Measurements from ENCODE around the gene B3GNT5. TPM values are rescaled to one million over a fixed set of nuclear protein-coding genes. Genes with fewer than 3 reads are reported as not detected.
"Not testable (repeated sequence)": the region's sequence is repeated elsewhere in the genome, so short reads cannot be mapped to it uniquely, and the experiment has no call there.

The B3GNT5 gene
- polyA plus RNA-seq, 6 donors from 2014 or later, result 0.17 to 0.41 TPM; not detected in 4

- H3K4me3 Mint-ChIP-seq, result no peak overlapping the region
- DNase-seq (no peak), ATAC-seq (ENCODE audit: low read depth in 2 of 2) (no peak)
- peaks cover 38 to 48% (median 41%) of the 10 kb centered on the region in 3 donors for H3K27me3 Mint-ChIP-seq
- H3K9me3 Mint-ChIP-seq, result no peaks in the 10 kb centered on the region
- no peaks in the 10 kb centered on the region for H3K36me3 Mint-ChIP-seq
- H3K27ac Mint-ChIP-seq, result no peak overlapping the region
- H3K4me1 Mint-ChIP-seq, result peaks cover 5 to 7% (median 6%) of the 10 kb centered on the region in 3 donors
Observed at GRCh38 chr3:183217548-183218332, 35.3 kb upstream of the B3GNT5 start.

- Mint-ChIP-seq H3K9me3 (no peaks in the 10 kb centered on the region), H3K4me3 (no peak overlapping the region), H3K27me3 (peaks cover 36 to 52% (median 44%) of the 10 kb centered on the region in 3 donors), H3K4me1 (peaks cover 5 to 7% (median 6%) of the 10 kb centered on the region in 3 donors), H3K27ac (no peak overlapping the region), H3K36me3 (no peaks in the 10 kb centered on the region)
- DNase-seq, result no peak
- no peak for ATAC-seq (ENCODE audit: low read depth in 2 of 2)
Observed at GRCh38 chr3:183218826-183219225, 34.2 kb upstream of the B3GNT5 start.

GRCh38 chr3:183220828-183221227, 32.2 kb upstream of the B3GNT5 start:
- Mint-ChIP-seq H3K4me1 (peaks cover 0 to 5% (median 3%) of the 10 kb centered on the region in 3 donors), H3K9me3 (no peaks in the 10 kb centered on the region), H3K27ac (peak overlapping the region in 1 of 6 donors; percentile 0), H3K27me3 (peaks cover 35 to 47% (median 42%) of the 10 kb centered on the region in 3 donors), H3K36me3 (no peaks in the 10 kb centered on the region), H3K4me3 (no peak overlapping the region)
- no peak for ATAC-seq (ENCODE audit: low read depth in 2 of 2)
- DNase-seq, result no peak

GRCh38 chr3:183222631-183223235, 30.3 kb upstream of the B3GNT5 start:
- ATAC-seq (ENCODE audit: low read depth in 2 of 2) (no peak), DNase-seq (no peak)
- Mint-ChIP-seq H3K4me3 (no peak overlapping the region), H3K27ac (no peak overlapping the region), H3K27me3 (peaks cover 33 to 45% (median 39%) of the 10 kb centered on the region in 3 donors), H3K4me1 (peaks cover 0 to 5% (median 3%) of the 10 kb centered on the region in 3 donors), H3K9me3 (no peaks in the 10 kb centered on the region), H3K36me3 (no peaks in the 10 kb centered on the region)

GRCh38 chr3:183224180-183224970, 28.7 kb upstream of the B3GNT5 start:
- H3K27me3 Mint-ChIP-seq, result peaks cover 24 to 36% (median 31%) of the 10 kb centered on the region in 3 donors
- H3K36me3 Mint-ChIP-seq, result no peaks in the 10 kb centered on the region
- DNase-seq (no peak), ATAC-seq (ENCODE audit: low read depth in 2 of 2) (no peak)
- H3K4me3 Mint-ChIP-seq, result no peak overlapping the region
- H3K27ac Mint-ChIP-seq, result peak overlapping the region in 1 of 6 donors; percentile 39
- no peaks in the 10 kb centered on the region for H3K9me3 Mint-ChIP-seq
- peaks cover 0 to 5% (median 3%) of the 10 kb centered on the region in 3 donors for H3K4me1 Mint-ChIP-seq

- H3K27ac Mint-ChIP-seq, result no peak overlapping the region
- ATAC-seq (ENCODE audit: low read depth in 2 of 2) (no peak), DNase-seq (no peak)
- peaks cover 29 to 35% (median 33%) of the 10 kb centered on the region in 3 donors for H3K27me3 Mint-ChIP-seq
- H3K4me3 Mint-ChIP-seq, result no peak overlapping the region
- H3K9me3 Mint-ChIP-seq, result no peaks in the 10 kb centered on the region
- H3K4me1 Mint-ChIP-seq, result peaks cover 0 to 5% (median 3%) of the 10 kb centered on the region in 3 donors
- H3K36me3 Mint-ChIP-seq, result no peaks in the 10 kb centered on the region
Observed at GRCh38 chr3:183226333-183226890, 26.6 kb upstream of the B3GNT5 start.

- ATAC-seq (ENCODE audit: low read depth in 2 of 2) (no peak), DNase-seq (no peak)
- peaks cover 30 to 37% (median 33%) of the 10 kb centered on the region in 3 donors for H3K27me3 Mint-ChIP-seq
- H3K36me3 Mint-ChIP-seq, result no peaks in the 10 kb centered on the region
- H3K4me1 Mint-ChIP-seq, result peaks cover 0 to 5% (median 3%) of the 10 kb centered on the region in 3 donors
- H3K4me3 Mint-ChIP-seq, result no peak overlapping the region
- no peaks in the 10 kb centered on the region for H3K9me3 Mint-ChIP-seq
- no peak overlapping the region for H3K27ac Mint-ChIP-seq
Observed at GRCh38 chr3:183227586-183227985, 25.5 kb upstream of the B3GNT5 start.

GRCh38 chr3:183229178-183229577, 23.9 kb upstream of the B3GNT5 start:
- Mint-ChIP-seq H3K36me3 (no peaks in the 10 kb centered on the region), H3K27ac (no peak overlapping the region), H3K4me3 (no peak overlapping the region), H3K27me3 (peaks cover 18 to 30% (median 26%) of the 10 kb centered on the region in 3 donors), H3K4me1 (peaks cover 0 to 5% (median 3%) of the 10 kb centered on the region in 3 donors), H3K9me3 (peaks cover 0 to 2% (median 0%) of the 10 kb centered on the region in 7 donors)
- DNase-seq (no peak), ATAC-seq (ENCODE audit: low read depth in 2 of 2) (no peak)

- not testable (repeated sequence) for H3K4me1 Mint-ChIP-seq; DNase-seq; H3K4me3 Mint-ChIP-seq; H3K36me3 Mint-ChIP-seq; ATAC-seq (ENCODE audit: low read depth in 2 of 2); H3K9me3 Mint-ChIP-seq; H3K27ac Mint-ChIP-seq
- peaks cover 7 to 22% (median 15%) of the 10 kb centered on the region in 3 donors for H3K27me3 Mint-ChIP-seq
Observed at GRCh38 chr3:183230251-183230650, 22.8 kb upstream of the B3GNT5 start.

GRCh38 chr3:183230826-183231225, 22.2 kb upstream of the B3GNT5 start:
- DNase-seq (no peak), ATAC-seq (ENCODE audit: low read depth in 2 of 2) (no peak)
- peaks cover 6 to 21% (median 13%) of the 10 kb centered on the region in 3 donors for H3K27me3 Mint-ChIP-seq
- no peaks in the 10 kb centered on the region for H3K36me3 Mint-ChIP-seq
- H3K9me3 Mint-ChIP-seq, result peaks cover 0 to 2% (median 0%) of the 10 kb centered on the region in 7 donors
- no peaks in the 10 kb centered on the region for H3K4me1 Mint-ChIP-seq
- H3K27ac Mint-ChIP-seq, result no peak overlapping the region
- H3K4me3 Mint-ChIP-seq, result no peak overlapping the region

GRCh38 chr3:183233966-183234365, 19.1 kb upstream of the B3GNT5 start:
- H3K36me3 Mint-ChIP-seq, result no peaks in the 10 kb centered on the region
- H3K27me3 Mint-ChIP-seq, result peaks cover 6 to 16% (median 13%) of the 10 kb centered on the region in 3 donors
- H3K9me3 Mint-ChIP-seq, result peaks cover 0 to 2% (median 0%) of the 10 kb centered on the region in 7 donors
- no peak for ATAC-seq (ENCODE audit: low read depth in 2 of 2)
- no peak overlapping the region for H3K4me3 Mint-ChIP-seq
- no peak overlapping the region for H3K27ac Mint-ChIP-seq
- DNase-seq, result no peak
- H3K4me1 Mint-ChIP-seq, result no peaks in the 10 kb centered on the region

- H3K4me3 Mint-ChIP-seq, result no peak overlapping the region
Observed at GRCh38 chr3:183239046-183239445, 14.0 kb upstream of the B3GNT5 start.

GRCh38 chr3:183242431-183242830, 10.6 kb upstream of the B3GNT5 start:
- peaks cover 31 to 41% (median 33%) of the 10 kb centered on the region in 3 donors for H3K27me3 Mint-ChIP-seq
- no peak overlapping the region for H3K4me3 Mint-ChIP-seq
- H3K27ac Mint-ChIP-seq, result peak overlapping the region in 1 of 6 donors; percentile 44
- peaks cover 17 to 44% (median 24%) of the 10 kb centered on the region in 7 donors for H3K9me3 Mint-ChIP-seq
- peaks cover 0 to 5% (median 0%) of the 10 kb centered on the region in 3 donors for H3K4me1 Mint-ChIP-seq
- H3K36me3 Mint-ChIP-seq, result peaks cover 9 to 39% of the 10 kb centered on the region in 2 donors
- no peak for ATAC-seq (ENCODE audit: low read depth in 2 of 2)
- no peak for DNase-seq

More at GRCh38 chr3:183239046-183239445, 14.0 kb upstream of the B3GNT5 start:
- Mint-ChIP-seq H3K9me3 (peaks cover 17 to 39% (median 24%) of the 10 kb centered on the region in 7 donors), H3K4me1 (no peaks in the 10 kb centered on the region), H3K27me3 (peaks cover 22 to 33% (median 32%) of the 10 kb centered on the region in 3 donors), H3K36me3 (peaks cover 9 to 39% of the 10 kb centered on the region in 2 donors), H3K27ac (no peak overlapping the region)
- ATAC-seq (ENCODE audit: low read depth in 2 of 2), result no peak
- no peak for DNase-seq
